Stimulated activated CD4-positive, alpha-beta T cell treated with anti-CD3 and anti-CD28 coated beads, Interleukin-15, amount 100 ng/mL, for 24 hours (primary cell): ENCODE results near the gene ADRA2B.
"Not testable (repeated sequence)": the region's sequence is repeated elsewhere in the genome, so short reads cannot be mapped to it uniquely, and the experiment has no call there.

Experiments
- DNase-seq: peaks from one replicate; pipeline ENCODE4 v3.0.0-alpha.2; 2020

ADRA2B gene

GRCh38 chr2:96085541-96086355 lies 30.6 kb downstream of the ADRA2B start:
- DNase-seq: no peak

GRCh38 chr2:96084858-96085518 lies 31.4 kb downstream of the ADRA2B start:
- not testable (repeated sequence) for DNase-seq

DNA sequence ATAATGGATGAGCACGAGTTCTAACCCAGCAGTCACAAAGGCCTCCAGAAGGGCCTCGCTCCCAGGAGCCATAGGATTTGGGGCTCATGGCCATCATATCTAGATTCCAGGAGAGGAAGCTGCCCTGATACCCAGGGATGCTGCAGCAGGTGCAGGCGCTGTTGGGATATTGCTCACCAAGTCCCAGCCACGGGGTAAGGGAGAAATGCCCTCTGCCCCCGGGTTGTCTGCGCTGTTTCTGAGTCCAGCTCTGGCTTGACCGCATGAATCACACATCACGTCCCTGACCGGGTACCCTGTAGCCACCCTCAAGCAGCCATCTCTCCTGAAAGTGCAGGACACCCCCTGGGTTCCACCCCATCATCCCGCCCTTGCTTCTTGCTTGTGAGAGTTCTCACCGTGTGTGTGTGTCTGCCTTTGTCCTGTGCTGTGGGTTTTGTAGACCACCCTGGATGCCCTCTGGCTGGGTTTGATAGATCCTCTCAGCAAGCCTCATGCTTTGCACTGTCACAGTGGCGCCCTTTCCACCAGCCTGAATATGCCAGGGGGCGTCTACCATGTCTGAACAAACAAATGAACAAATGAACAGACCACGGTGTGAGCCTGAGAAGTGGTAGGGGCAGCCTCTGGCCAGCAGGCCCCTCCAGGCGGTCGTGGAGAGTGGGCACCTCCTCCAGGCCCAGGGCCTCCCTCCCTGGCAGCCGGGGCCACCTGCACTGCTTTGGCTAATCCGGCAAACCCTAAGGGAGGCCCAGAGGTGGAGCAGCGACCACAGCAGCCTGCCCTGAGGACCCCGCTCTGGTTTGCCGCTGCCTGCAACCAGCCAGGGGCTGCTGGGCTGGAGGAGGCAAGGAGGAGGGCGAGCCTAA lies 32.1 kb downstream of the ADRA2B start:
- no peak for DNase-seq

DNA sequence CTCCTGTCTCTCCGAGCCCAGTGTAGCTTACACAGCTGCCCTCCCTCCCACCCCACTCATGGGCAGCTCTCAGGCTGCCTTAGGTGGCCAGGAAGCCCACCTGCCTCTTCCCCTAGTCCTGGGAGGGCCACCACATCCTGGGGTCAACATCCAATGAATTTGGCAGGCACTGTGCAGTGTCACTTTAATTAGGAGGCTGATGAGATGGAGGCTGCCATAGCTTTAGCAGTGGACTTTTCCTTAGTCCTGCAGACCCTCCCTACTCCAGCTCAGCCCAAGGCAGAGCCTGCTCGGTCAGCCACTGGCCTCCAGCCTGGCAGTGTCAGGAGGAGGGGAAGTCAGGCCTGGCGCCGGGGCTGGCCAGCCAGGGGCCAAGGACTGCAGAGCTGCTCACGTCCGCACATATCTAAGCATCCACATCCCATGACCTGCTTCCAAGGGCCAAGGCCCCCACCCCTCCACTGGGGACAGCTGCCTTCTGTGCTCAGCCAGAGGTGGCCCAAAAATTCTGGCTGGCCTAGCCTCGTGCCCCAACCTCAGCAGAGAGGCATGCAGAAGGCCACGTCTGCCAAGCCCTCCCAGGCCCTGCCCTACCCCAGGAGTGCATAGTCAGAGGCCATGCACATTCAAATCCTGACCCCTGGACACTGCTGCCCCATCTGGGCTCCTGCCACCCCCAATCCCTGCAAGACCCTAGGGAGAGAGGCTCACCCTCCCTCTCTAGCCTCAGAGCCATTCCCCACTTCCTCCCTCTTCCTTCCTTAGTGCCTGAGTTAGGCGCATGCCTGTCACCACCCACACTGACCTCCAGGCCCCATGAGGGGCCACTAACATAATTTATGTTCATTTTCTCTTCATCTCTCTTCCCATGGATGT lies 33.1 kb downstream of the ADRA2B start:
- no peak for DNase-seq

DNA sequence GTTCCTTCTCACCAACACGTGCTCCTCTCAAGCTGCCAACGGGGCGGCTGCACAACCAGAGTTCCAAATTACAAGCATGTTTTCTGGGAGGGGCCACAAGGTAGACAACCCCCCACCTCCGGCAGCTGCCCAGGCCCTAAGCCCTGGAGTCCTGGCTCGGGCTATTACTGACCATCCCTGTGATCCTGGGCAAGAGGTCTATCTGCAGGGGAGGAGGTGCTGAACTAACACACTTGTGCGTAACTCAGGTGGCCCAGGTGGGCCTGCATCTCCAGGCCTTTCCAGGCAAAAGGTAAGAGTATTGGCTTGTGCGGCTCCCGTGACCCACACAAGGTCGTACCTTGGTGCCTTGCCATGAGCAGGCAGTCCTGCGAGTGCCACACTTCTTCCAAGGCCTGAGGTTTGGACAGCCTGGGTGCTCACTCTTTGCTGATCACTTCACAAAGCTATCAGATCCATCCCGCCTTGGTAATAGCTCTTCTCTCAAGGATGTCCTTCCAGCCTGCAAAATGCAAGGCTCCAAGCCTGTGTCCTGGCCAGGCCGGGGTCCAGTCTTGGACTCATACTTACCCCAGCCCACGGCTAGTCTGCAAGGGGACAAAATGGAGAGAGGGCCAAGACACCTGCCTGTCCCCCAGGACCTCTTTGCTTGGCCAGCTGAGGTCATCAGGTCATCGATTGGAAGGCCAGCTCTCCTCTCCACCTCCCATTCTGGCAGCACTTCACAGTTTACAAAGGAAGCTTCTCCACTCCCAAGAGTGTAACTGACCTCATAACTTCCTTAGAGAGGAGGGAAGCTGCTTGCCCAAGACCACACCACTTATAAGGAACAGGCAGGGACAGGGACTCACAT lies 33.9 kb downstream of the ADRA2B start:
- DNase-seq: no peak

GRCh38 chr2:96081042-96081441 lies 35.3 kb downstream of the ADRA2B start:
- no peak for DNase-seq

DNA sequence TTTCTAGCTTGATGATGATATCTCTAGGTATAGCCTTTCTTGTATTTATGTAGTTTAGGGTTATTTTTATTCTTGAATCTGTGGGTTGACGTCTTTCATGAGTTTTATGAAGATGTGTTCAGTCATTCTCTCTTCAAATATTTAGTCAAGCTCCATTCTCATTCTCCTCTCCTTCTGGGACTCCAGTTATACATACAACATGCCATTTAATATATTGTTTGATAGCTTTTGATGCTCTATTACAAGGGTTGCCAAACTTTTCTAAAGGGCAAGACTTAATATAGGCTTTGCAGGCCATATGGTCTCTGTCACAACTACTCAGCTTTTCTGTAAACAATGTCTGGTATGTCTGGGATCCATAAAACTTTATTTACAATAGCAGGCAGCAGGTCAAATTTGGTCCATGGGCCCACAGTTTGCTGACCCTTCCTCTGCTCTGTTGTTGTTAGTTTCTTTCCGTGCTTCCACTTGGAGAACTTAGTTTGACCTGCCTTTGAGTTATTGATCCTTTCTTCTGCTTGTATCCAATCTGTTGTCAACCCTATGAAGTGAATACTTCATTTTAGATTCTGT lies 41.1 kb downstream of the ADRA2B start:
- no peak for DNase-seq

DNA sequence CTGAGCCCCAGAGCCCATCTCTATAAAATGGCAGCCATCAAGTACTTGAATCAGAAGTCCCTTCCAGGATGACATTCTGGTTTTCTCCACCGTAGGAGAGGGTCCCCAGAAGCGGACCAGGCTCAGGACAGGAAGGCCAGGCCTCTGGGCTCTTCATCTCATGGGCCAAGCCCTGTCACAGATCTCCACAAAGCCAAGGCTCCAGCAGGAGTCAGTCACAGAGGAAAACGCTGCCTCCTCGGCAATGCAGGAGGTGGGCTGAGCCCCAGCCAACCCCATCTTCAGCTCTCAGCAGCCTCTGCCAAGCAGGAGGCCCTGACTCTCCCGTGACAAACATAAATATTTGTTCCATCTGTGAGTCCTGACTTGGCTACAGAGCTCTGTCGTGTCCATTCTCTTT lies 42.2 kb downstream of the ADRA2B start:
- DNase-seq: no peak

DNA sequence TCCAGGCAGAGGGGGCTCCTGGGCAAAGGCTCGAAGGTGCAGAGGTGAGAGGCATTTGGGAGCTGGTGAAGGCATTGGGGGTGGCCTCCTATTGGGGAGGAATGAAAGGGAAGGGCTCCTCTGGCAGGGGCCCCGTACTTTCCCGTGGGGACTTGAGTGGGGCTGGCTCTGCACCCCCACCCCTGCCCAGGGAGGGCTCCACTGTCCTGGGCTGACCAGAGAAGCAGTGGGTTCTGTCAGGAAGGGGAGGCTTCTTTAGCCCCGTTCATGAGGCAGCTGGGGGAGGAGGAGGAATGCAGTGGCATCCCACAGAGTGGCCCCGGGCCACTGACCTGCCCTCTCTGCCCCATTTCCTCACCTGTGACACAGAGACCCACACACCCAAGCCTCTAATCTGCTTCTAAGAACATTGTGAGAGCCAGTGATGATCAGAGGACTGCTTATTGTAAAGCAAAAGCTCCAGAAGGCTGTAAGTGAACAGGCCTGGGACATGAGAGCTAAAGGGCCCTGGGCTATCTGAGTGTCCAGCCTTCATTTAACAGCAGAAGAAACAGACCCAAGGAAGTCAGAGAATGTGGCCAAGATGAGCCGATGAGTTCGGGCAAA lies 43.1 kb downstream of the ADRA2B start:
- DNase-seq: no peak

GRCh38 chr2:96072746-96073145 lies 43.6 kb downstream of the ADRA2B start:
- no peak for DNase-seq

DNA sequence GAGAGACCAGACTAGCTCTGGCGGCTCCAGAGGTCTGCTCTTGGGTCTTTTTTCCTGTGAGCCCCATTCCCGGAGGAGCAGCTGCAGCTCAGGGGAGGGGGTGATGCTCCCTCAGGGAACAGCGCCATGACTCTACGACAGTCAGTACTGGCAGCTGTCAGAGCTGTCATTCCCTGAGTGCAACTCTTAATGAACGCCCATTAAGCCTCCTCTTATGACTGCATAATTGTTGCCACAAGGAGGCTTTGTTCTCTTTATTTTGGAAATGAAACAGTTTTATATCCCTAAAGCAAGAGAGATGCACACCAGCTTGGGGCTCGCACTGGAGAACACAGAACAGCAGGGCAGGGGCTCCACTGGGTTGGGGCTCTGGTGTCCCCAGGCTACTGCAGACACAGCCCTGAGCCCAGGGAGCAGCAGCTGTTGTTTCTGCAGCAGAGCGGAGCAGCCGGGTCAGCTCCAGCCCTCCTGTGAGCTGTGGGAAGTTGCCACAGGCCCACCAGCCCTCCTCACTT lies 44.3 kb downstream of the ADRA2B start:
- DNase-seq: not testable (repeated sequence)

DNA sequence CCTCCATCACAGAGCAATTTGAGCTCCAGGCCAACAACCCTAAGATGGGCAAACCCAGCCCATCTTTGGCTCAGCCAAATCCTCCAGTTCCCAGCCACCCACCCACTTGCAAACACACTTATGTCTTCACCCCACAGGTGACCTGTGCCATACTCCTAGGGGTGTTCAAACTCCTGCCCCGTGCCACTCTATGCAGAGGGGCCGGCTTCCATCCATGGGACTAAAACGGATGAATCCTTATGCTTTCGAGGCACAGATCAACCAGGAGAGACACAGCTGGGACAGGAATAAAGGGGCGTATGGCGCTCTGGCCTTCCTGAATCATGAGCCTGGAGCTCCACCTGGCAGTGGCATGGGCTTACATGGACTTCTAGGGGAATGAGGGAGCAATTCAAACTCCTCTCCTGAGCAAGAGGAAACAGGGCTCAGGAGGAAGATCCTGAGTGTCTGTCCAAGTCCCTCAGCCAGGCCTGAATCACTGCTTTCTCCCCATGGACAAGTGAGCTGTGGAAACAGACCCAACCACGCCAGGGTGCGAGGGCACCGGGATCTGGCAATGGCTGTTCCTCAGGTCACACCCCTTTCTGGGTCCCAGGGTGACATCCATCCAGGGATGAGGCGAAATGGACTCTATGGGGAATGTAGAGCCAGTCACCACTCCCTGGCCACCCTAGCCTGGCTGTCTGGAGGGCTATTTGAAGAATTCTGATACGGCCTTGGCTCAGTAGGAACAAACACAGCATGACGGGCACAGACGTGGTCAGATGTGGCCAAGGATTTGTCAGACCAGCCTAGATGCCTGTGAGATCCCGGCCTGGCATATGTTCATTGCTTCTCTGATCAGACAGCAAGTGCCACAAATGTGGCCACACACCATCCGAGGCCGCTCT lies 45.0 kb downstream of the ADRA2B start:
- not testable (repeated sequence) for DNase-seq

DNA sequence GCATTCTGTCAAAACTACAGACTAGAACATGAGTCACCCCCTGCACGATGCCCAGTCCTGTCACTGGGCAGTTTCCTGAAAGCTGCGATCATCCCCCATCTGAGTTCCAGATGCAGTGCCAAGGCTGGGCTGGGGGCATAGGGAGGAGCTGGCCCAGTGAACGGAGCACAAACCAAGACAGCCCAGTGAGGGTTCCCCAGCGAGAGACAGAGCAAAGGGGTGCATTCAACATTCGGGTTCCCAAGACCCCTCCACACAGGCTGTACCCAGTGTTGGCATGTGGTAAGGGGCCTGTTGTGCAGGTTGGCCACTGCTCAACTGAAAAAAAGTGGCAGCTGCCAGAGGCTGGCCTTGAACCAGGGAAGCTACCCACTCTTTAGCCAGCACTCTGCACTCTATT lies 46.0 kb downstream of the ADRA2B start:
- DNase-seq: not testable (repeated sequence)

DNA sequence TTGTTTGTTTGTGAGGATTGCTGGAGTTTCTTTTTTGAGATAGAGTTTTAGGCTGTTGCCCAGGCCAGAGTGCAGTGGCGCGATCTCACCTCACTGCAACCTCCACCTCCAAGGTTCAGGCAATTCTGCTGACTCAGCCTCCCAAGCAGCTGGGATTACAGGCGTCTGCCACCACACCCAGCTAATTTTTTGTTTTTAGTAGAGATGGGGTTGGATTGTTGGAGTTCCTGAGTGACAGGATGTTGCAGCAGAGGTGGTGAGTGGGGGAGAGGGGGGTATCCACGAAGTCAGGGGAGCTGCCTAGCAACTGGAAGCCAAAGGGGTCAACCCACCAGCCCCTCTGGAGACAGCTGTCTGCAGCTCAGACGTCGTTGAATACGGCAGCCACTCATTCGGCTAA lies 46.5 kb downstream of the ADRA2B start:
- DNase-seq: not testable (repeated sequence)

GRCh38 chr2:96067902-96068581 lies 48.3 kb downstream of the ADRA2B start:
- DNase-seq: not testable (repeated sequence)

- not testable (repeated sequence) for DNase-seq
Measured at GRCh38 chr2:96067098-96067660, 49.2 kb downstream of the ADRA2B start.

GRCh38 chr2:96066511-96066910 lies 49.9 kb downstream of the ADRA2B start:
- DNase-seq: not testable (repeated sequence)

GRCh38 chr2:96065954-96066353 lies 50.4 kb downstream of the ADRA2B start:
- DNase-seq: not testable (repeated sequence)
